Osteocyte (in vitro differentiated cells): Measurements from ENCODE around the gene SMG9. TPM values are rescaled to one million over a fixed set of nuclear protein-coding genes. Genes with fewer than 3 reads are reported as not detected.

ENCODE experiments used
- DNase-seq: peaks from one replicate; pipeline ENCODE4 v3.0.0; 2021; ENCODE audit warnings: mixed read lengths; ENCODE audit not compliant: unreplicated experiment; ENCODE audit errors: extremely low spot score
- H3K27ac Mint-ChIP-seq: one replicate; pipeline ENCODE4 v1.8.0; 2021; ENCODE audit warnings: mild to moderate bottlenecking, mixed read lengths; ENCODE audit not compliant: unreplicated experiment
- H3K27me3 Mint-ChIP-seq: one replicate; pipeline ENCODE4 v1.8.0; 2021; ENCODE audit warnings: mixed read lengths; ENCODE audit not compliant: unreplicated experiment
- H3K36me3 Mint-ChIP-seq: one replicate; pipeline ENCODE4 v1.8.0; 2021; ENCODE audit warnings: mixed read lengths; ENCODE audit not compliant: unreplicated experiment
- H3K4me1 Mint-ChIP-seq: one replicate; pipeline ENCODE4 v1.8.0; 2021; ENCODE audit warnings: mixed read lengths; ENCODE audit not compliant: unreplicated experiment
- H3K4me3 Mint-ChIP-seq: one replicate; pipeline ENCODE4 v1.8.0; 2021; ENCODE audit warnings: mild to moderate bottlenecking, moderate library complexity, mixed read lengths; ENCODE audit not compliant: unreplicated experiment
- H3K9me3 Mint-ChIP-seq: one replicate; pipeline ENCODE4 v1.8.0; 2021; ENCODE audit warnings: mixed read lengths; ENCODE audit not compliant: unreplicated experiment
- total RNA-seq: library from RNA; stranded (reverse); gene quantifications from 2 replicates; pipeline ENCODE4 v1.2.1, GENCODE V29; 2021
- TF ChIP-seq, protein P1 (sequence below): fragments of 200-600 bp; sonication (generic); IDR thresholded peaks from 2 replicates; pipeline ENCODE4 v1.5.0; 2021; ENCODE audit warnings: antibody characterized with exemption, mild to moderate bottlenecking, moderate library complexity

The SMG9 gene
- total RNA-seq, 1 donor from 2014 or later = 71.0 TPM

DNA sequence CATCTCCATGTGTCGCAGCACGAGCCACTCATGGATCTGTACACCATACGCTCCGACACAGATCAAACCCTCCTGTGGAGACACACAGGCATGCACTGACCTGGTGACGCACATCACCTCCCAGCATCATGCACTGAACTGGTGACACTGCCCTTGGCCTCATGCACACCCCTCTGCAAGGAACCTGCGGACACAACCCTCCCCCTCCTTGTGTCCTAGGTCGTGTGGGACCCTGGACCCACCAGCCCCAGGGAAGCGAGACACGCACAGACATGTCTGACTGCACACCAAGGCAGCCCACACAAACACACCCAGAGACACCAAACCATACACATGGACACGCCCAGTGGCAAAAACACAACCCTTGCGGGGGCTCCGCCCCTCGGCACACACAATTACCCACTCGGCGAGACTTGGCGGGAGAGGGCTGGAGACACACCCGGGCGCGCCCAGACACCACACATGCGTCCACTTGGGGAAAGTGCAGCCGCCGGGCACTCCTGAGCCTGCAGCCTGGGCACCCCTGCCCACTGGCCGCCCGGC is 28.0 kb upstream of the SMG9 start:
- DNase-seq = no peak
- Mint-ChIP-seq H3K27me3 (peaks cover 2% of the 10 kb centered on the region), H3K27ac (no peak overlapping the region), H3K36me3 (no peaks in the 10 kb centered on the region), H3K4me3 (no peak overlapping the region), H3K4me1 (peaks cover 50% of the 10 kb centered on the region), H3K9me3 (no peaks in the 10 kb centered on the region)
- TF ChIP-seq, protein P1, sequence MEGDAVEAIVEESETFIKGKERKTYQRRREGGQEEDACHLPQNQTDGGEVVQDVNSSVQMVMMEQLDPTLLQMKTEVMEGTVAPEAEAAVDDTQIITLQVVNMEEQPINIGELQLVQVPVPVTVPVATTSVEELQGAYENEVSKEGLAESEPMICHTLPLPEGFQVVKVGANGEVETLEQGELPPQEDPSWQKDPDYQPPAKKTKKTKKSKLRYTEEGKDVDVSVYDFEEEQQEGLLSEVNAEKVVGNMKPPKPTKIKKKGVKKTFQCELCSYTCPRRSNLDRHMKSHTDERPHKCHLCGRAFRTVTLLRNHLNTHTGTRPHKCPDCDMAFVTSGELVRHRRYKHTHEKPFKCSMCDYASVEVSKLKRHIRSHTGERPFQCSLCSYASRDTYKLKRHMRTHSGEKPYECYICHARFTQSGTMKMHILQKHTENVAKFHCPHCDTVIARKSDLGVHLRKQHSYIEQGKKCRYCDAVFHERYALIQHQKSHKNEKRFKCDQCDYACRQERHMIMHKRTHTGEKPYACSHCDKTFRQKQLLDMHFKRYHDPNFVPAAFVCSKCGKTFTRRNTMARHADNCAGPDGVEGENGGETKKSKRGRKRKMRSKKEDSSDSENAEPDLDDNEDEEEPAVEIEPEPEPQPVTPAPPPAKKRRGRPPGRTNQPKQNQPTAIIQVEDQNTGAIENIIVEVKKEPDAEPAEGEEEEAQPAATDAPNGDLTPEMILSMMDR = no peak

DNA sequence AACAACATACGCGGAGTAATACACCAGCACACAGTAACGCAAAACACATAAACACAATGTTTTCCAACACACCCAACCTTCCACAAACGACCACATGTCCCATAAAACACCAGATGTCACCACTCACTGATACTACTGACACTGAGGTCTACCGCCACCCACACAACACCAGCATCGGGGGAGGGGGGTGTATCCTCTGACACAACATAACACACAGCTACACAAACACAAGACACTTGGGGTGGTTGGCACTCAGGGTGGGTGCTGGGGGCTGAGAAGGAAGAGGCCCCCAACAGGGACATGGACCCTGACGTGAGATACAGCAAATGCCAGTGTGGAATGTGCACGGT is 27.5 kb upstream of the SMG9 start:
- Mint-ChIP-seq H3K27ac (no peak overlapping the region), H3K4me3 (no peak overlapping the region), H3K9me3 (no peaks in the 10 kb centered on the region), H3K36me3 (no peaks in the 10 kb centered on the region), H3K27me3 (no peaks in the 10 kb centered on the region), H3K4me1 (peaks cover 55% of the 10 kb centered on the region)
- no peak for DNase-seq
- TF ChIP-seq, protein P1 = no peak

DNA sequence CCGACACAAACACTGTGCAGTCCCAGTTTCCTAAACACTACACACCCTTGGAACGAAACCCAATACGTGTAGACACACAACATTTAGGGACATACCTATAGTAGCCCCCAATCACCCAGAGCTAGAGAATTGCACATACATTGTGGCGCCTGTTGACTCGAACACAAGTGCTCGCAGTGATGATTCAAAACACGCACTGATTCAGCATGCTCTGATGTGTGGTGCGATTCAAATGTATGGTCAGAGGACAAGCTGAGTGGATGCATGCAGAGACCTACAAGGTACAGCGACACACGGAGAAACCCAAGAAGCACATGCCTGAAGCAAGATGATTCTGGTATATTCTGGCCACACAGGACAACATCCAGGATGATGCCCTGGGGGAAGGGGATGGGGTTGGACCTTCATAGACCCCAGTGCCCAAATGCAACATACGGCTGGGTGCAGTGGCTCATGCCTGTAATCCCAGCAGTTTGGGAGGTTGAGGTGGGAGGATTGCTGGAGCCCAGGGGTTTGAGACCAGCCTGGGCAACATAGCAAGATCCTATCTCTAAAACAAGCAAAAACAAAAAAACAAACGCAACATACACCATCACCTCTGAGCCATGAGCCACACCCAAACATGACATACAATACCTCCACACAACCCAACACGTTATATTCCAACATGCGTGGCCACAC is 27.0 kb upstream of the SMG9 start:
- Mint-ChIP-seq H3K9me3 (no peaks in the 10 kb centered on the region), H3K27me3 (no peaks in the 10 kb centered on the region), H3K4me1 (peaks cover 60% of the 10 kb centered on the region), H3K4me3 (no peak overlapping the region), H3K36me3 (no peaks in the 10 kb centered on the region), H3K27ac (no peak overlapping the region)
- TF ChIP-seq, protein P1 = no peak
- no peak for DNase-seq

DNA sequence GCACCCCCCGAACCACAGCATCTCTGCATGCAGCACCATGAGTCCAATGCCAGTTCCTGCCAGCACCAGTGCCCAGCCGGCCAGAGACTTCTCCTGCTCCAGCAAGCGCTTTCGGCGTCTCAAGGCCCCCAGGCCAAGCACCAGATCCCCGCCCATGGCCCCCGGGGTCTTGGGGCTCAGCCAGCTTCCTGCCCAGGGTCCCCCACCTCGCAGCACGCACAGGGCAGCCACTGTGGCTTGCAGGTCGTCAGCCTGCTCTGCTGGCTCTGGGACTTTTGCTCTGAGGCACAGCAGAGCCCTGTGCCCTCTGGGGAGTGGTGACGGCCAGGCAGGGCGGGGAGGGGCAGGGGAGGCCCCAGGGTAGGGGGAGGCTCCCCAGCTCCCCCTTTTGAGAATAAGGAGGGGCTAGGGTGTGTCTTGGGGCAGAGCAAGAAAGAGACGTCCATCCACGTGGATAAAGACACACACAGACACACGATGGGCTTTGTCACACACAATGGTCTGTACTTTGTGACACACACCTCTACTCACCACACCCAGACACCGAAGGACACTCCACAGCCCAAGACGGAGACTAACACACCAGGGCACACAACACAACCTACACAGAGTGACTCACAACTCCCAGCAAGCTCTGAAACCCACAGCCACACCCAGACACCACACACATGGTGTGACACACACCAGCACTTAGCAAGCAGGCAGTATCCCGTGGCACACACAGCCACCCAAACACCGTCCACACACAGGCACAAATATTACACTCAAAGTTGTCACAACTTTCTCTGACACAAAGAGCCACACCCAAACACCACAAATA is 26.2 kb upstream of the SMG9 start, which contains the start of gene KCNN4:
Gene KCNN4 (minus strand): TSS at position 268 of the 820 bp plus-strand sequence. CDS start 112 bp downstream, at position 156.
- Mint-ChIP-seq H3K9me3 (no peaks in the 10 kb centered on the region), H3K27me3 (no peaks in the 10 kb centered on the region), H3K27ac (no peak within 1 kb of the TSS), H3K4me1 (peaks cover 61% of the 10 kb centered on the region), H3K36me3 (no peaks in the 10 kb centered on the region), H3K4me3 (no peak within 1 kb of the TSS)
- TF ChIP-seq, protein P1 = no peak
- DNase-seq = no peak

DNA sequence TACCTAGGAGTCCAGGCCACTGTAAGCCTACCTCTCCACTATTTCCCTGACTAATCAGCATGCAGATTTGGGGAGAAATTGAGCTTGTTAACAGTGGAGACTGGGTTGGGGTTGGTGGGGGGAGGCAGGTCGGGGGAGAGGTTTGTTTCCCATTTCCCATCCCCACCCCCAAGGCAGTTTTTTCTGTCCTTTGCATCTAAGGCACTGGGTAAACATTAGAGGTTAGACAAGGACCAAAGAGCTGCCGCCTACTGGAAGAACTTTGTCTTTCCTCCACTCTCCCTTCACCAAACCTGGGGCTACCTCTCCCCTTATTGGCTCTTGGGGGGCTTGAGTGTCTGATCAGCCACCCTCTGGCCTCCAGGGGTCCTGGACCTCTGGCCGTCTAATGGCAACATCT is 25.1 kb upstream of the SMG9 start:
- Mint-ChIP-seq H3K36me3 (no peaks in the 10 kb centered on the region), H3K4me1 (peaks cover 60% of the 10 kb centered on the region), H3K27me3 (no peaks in the 10 kb centered on the region), H3K4me3 (no peak overlapping the region), H3K27ac (no peak overlapping the region), H3K9me3 (no peaks in the 10 kb centered on the region)
- DNase-seq = no peak
- TF ChIP-seq, protein P1 = no peak
